ENCODE results near the gene RCC1.
"Not testable (repeated sequence)": the region's sequence is repeated elsewhere in the genome, so short reads cannot be mapped to it uniquely, and the experiment has no call there.

RCC1 gene

GRCh38 chr1:28512058-28512611 lies 6.3 kb downstream of the RCC1 start:
- peak; percentile 53 to 58 for DNase-seq

GRCh38 chr1:28514445-28514933 lies 8.6 kb downstream of the RCC1 start:
- DNase-seq: peak; percentile 56 to 58

- no peak for DNase-seq
Measured at GRCh38 chr1:28516518-28516956, 10.7 kb downstream of the RCC1 start.

GRCh38 chr1:28517649-28517999 lies 11.8 kb downstream of the RCC1 start:
- no peak for DNase-seq

- DNase-seq: peak; percentile 97 to 98
Measured at GRCh38 chr1:28518000-28518744, 12.3 kb downstream of the RCC1 start.

- peak; percentile 82 to 84 for DNase-seq
Measured at GRCh38 chr1:28518745-28519341, 13.0 kb downstream of the RCC1 start.

DNA sequence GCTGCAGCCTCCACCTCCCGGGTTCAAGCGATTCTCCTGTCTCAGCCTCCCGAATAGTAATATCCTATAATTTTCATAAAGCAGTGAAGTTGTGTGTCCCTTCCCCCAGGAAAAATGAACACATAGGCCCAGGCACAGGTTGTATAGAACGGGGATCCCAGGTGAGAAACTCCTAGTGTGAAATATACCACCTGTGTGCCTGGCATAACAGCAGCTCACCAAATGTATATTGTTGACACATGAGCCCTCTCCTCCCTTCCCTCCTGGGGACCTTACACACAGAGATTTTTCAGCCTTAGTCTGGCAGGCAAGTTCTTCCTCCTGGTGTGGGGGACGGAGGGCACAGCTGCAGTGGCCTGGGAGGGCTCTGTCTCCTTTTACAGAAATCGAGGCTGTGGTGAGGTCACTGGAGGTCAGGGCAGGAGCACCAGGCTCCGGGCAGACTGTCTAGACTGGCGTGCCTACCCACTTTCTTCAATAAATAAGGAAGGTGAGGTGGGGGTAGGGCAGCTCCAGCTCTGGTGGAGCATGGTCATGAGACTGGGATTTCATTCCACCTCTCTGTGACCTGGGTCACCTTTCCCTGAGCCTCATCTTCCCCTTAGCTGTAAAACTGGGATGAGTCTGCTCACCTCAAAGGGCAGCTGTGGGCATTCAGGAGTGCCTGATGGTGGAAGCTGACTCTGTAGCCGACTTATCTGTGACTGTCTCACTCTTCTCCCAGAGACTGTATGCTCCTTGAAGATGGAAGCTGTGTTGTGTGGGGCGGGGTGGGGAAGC lies 14.3 kb downstream of the RCC1 start:
- no peak for DNase-seq

- DNase-seq: not testable (repeated sequence)
Measured at GRCh38 chr1:28520796-28521195, 15.0 kb downstream of the RCC1 start.

GRCh38 chr1:28521502-28522164 lies 15.8 kb downstream of the RCC1 start:
- DNase-seq: no peak

DNA sequence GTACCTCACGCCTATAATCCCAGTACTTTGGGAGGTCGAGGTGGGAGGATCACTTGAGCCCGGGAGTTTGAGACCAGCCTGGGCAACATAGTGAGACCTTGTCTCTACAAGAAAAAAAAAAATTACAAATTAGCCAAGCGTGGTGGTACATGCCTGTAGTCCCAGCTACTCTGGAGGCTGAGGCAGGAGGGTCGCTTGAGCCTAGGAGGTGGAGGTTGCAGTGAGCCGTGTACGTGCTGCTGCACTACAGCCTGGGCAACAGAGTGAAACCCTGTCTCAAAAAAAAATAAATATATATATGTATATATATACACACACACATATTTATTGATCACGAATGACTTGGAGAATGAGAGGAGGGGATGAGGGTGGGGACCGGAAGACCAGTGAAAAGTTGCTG lies 16.7 kb downstream of the RCC1 start:
- not testable (repeated sequence) for DNase-seq

- not testable (repeated sequence) for DNase-seq
Measured at GRCh38 chr1:28525002-28525642, 19.3 kb downstream of the RCC1 start.

DNA sequence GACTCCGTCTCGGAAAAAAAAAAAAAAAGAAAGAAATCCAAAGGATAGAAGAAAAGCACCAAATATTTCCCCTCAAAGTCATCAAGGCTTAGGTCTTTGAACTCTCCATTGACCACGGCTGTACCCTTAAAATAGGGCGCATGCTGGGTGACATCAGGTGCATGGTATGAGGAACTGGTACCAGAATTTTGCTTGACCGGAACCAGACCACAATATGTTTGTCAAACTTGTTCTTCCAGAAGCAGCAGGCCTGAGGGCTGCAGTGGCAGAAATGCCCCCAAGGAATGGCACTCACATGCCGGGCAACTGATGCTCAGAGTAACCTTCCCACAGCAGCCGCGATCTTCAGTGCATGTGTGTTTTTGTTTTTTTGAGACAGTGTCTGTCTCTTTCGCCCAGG lies 21.0 kb downstream of the RCC1 start:
- DNase-seq: no peak

DNA sequence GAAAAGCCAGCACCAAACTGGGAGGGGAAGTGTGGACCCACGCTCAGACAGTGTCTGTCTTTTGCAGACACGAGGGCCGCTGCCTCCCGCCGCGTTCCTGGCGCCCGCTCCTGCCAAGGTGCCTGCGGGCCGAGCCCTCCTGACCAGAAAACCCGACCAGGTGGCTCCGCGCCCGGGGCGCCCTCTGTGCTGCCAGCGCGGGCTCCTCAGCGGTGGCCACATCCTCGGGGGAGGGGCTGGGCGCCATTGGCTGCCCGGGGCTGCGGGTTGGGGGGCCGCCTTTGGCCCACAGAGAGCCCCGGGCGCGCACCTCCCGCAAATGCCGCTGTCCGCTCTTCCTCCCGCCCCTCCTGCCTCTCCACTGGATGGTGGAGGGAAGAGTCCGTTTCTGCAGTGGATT lies 24.6 kb downstream of the RCC1 start:
- DNase-seq: no peak

- DNase-seq: no peak
Measured at GRCh38 chr1:28534671-28535070, 28.8 kb downstream of the RCC1 start.

- no peak for DNase-seq
Measured at GRCh38 chr1:28535180-28535579, 29.3 kb downstream of the RCC1 start.

DNA sequence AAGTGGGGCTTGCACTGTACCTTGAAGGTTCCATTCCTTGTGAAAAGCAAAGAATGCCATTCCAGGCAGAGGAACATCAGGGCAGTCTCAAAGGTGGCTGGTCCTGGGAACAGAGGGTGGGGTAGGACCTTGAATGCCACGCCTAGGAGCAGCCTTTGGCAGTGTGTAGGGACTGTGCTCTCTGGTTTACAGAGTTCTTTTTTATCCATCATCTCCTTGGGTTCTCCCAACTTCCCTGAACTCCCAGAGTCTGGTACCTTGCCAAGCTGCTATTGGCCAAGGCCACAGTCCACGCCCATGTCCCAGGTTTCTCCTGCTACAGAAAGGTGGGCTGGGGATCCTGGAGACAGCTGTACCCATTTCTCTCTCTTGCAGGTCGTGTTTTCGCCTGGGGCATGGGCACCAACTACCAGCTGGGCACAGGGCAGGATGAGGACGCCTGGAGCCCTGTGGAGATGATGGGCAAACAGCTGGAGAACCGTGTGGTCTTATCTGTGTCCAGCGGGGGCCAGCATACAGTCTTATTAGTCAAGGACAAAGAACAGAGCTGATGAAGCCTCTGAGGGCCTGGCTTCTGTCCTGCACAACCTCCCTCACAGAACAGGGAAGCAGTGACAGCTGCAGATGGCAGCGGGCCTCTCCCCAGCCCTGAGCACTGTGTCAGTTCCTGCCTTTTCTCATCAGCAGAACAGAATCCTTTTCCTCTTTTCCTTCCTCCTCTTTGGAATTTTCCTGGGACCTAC lies 31.8 kb downstream of the RCC1 start:
- no peak for DNase-seq

- DNase-seq: no peak
Measured at GRCh38 chr1:28538286-28538685, 32.4 kb downstream of the RCC1 start.

GRCh38 chr1:28540651-28541050 lies 34.8 kb downstream of the RCC1 start:
- DNase-seq: no peak

DNA sequence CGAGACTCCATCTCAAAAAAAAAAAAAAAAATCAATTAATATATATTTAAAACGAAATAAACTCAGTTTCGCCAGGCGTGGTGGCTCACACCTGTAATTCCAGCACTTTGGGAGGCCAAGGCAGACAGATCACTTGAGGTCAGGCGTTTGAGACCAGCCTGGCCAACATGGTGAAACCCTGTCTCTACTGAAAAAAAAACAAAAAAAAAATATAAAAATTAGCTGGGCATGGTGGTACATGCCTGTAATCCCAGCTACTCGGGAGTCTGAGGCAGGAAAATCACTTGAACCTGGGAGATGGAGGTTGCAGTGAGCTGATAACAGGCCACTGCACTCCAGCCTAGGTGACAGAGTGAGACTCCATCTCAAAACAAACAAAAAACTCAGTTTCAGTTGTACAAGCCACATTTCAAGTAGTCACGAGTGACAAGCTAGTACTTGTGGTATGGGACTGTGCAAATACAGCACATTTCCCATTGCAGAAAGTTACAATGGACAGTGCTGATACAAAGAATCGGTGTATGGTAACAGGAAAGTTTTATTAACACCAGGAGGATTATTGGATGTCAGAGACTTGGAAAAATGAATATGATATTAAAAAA lies 35.7 kb downstream of the RCC1 start:
- DNase-seq: not testable (repeated sequence)

DNA sequence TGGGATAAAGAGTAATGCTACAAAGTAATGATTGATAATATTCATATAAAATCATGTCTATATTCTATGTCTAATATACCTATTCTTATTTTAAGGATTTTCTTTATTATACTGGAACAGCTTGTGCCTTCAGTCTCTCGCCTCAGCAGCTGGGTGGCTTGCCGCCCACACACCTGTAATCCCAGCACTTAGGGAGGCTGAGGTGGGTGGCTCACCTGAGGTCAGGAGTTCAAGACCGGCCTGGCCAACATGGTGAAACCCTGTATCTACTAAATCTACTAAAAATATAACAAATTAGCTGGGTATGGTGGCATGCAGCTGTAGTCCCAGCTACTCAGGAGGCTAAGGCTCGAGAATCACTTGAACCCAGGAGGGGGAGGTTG lies 39.4 kb downstream of the RCC1 start:
- no peak for DNase-seq

GRCh38 chr1:28548318-28548717 lies 42.5 kb downstream of the RCC1 start:
- DNase-seq: no peak
